GM12874 (cell line): Measurements from ENCODE around the gene CRTC3.

Experiments used
- CTCF ChIP-seq: IDR thresholded peaks from 2 replicates; pipeline ENCODE4 v1.5.1; 2011; ENCODE audit warnings: low read depth, mild to moderate bottlenecking, control low read depth, low read length, moderate library complexity; ENCODE audit not compliant: insufficient read depth

The CRTC3 gene

GRCh38 chr15:90664650-90665287, 135.0 kb downstream of the CRTC3 start:
- no peak for TF ChIP-seq CTCF

GRCh38 chr15:90665288-90666134, 135.8 kb downstream of the CRTC3 start:
- no peak for TF ChIP-seq CTCF

- no peak for TF ChIP-seq CTCF
These were observed 136.6 kb downstream of the CRTC3 start for GRCh38 chr15:90666135-90666909.

GRCh38 chr15:90667073-90667754, 137.5 kb downstream of the CRTC3 start:
- TF ChIP-seq CTCF: no peak

- TF ChIP-seq CTCF: no peak
These were observed 141.5 kb downstream of the CRTC3 start for GRCh38 chr15:90671216-90671615.

- TF ChIP-seq CTCF: no peak
These were observed 144.8 kb downstream of the CRTC3 start for GRCh38 chr15:90674476-90674875.
